Hepatocyte (in vitro differentiated cells): ENCODE measurements around the gene ERFE. TPM values are rescaled to one million over a fixed set of nuclear protein-coding genes. Genes with fewer than 3 reads are reported as not detected.

ENCODE experiments used
- DNase-seq: peaks from one replicate; pipeline ENCODE4 v3.0.0-alpha.2; 2016; ENCODE audit warnings: low spot score
- H2AFZ ChIP-seq: fragments of 200-600 bp; sonication (generic); 2 replicates; pipeline ENCODE4 v1.6.0; 2016; ENCODE audit warnings: antibody characterized with exemption, mild to moderate bottlenecking
- H3K27ac ChIP-seq: fragments of 200-600 bp; sonication (generic); 2 replicates; pipeline ENCODE4 v1.5.1; 2016; ENCODE audit warnings: mild to moderate bottlenecking
- H3K27me3 ChIP-seq: fragments of 200-600 bp; sonication (generic); 2 replicates; pipeline ENCODE4 v1.6.1; 2016
- H3K36me3 ChIP-seq: fragments of 200-600 bp; sonication (generic); replicated peaks from 2 replicates; pipeline ENCODE4 v1.5.1; 2016; ENCODE audit warnings: low read depth; ENCODE audit not compliant: insufficient read depth
- H3K4me1 ChIP-seq: fragments of 200-600 bp; sonication (generic); 2 replicates; pipeline ENCODE4 v1.5.1; 2016; ENCODE audit warnings: mild to moderate bottlenecking, moderate library complexity; ENCODE audit not compliant: insufficient read depth
- H3K4me2 ChIP-seq: fragments of 200-600 bp; sonication (generic); 2 replicates; pipeline ENCODE4 v1.6.0; 2016
- H3K4me3 ChIP-seq: fragments of 200-600 bp; sonication (generic); 2 replicates; pipeline ENCODE4 v1.5.1; 2016; ENCODE audit warnings: mild to moderate bottlenecking
- H3K79me2 ChIP-seq: fragments of 200-600 bp; sonication (generic); 2 replicates; pipeline ENCODE4 v1.6.0; 2017; ENCODE audit warnings: mild to moderate bottlenecking
- H3K9me2 ChIP-seq: fragments of 200-600 bp; sonication (generic); replicated peaks from 2 replicates; pipeline ENCODE4 v1.6.0; 2017; ENCODE audit warnings: mild to moderate bottlenecking; ENCODE audit not compliant: insufficient read depth
- H3K9me3 ChIP-seq: fragments of 200-600 bp; sonication (generic); 2 replicates; pipeline ENCODE4 v1.5.1; 2016; ENCODE audit warnings: low read depth, mild to moderate bottlenecking
- H4K20me1 ChIP-seq: fragments of 200-600 bp; sonication (generic); 2 replicates; pipeline ENCODE4 v1.6.0; 2016; ENCODE audit warnings: mild to moderate bottlenecking; ENCODE audit not compliant: insufficient read depth, poor library complexity, severe bottlenecking
- EZH2 ChIP-seq: fragments of 200-600 bp; sonication (generic); IDR thresholded peaks from 2 replicates; pipeline ENCODE4 v1.6.1; 2016; ENCODE audit warnings: antibody characterized with exemption, mild to moderate bottlenecking, borderline replicate concordance
- EZH2phosphoT487 ChIP-seq: fragments of 200-600 bp; sonication (generic); IDR thresholded peaks from one replicate; pipeline ENCODE4 v1.6.1; 2018; ENCODE audit warnings: antibody characterized with exemption, mild to moderate bottlenecking, low read depth, moderate library complexity; ENCODE audit not compliant: unreplicated experiment, severe bottlenecking
- WGBS: methylation state at CpG from one replicate; pipeline ENCODE4 v1.1.6; 2016; ENCODE audit warnings: low lambda C conversion rate; ENCODE audit errors: missing lambda C conversion rate; 5-methylcytosine and 5-hydroxymethylcytosine counted together
- polyA plus RNA-seq: library from polyadenylated mRNA; unstranded; fragments of >200 nt; fragmentation: Nextera tagmentation; extraction: Ambion mirVana; gene quantifications from 2 replicates; pipeline ENCODE4 v1.2.1, GENCODE V29; 2016
- total RNA-seq: library from RNA; depleted of rRNA; stranded (reverse); fragments of >200 nt; gene quantifications from 2 replicates; pipeline ENCODE4 v1.2.3, GENCODE V29; 2014
- TF ChIP-seq, protein P1 (sequence below): fragments of 200-600 bp; sonication (generic); IDR thresholded peaks from 2 replicates; pipeline ENCODE4 v1.5.1; 2016; ENCODE audit warnings: antibody characterized with exemption, mild to moderate bottlenecking; ENCODE audit not compliant: poor library complexity

ERFE gene
- total and polyA plus RNA-seq, 2 experiments from 2014 or later, result 0.27 to 0.30 TPM

DNA sequence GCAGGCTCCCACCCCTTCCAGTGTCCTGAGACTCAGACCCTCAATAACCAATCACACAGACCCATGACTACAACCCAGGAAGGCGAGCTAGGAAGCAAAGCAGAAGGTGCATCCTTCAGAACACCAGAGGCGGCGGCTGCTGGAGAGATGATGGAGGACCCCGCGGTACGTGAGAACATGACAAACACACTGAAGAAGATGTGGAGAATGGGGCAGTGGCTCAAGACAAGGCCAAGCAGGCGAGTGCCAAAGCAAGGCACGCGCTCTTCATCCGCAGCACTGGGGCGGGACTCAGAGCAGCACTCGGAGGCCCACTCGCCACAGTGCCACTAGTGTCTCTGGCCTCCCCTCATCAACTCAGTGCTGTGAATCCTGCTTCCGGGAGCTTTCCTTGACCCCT, 13.7 kb downstream of the ERFE start:
- Histone ChIP-seq H4K20me1 (no peaks in the 10 kb centered on the region), H3K9me2 (no peaks in the 10 kb centered on the region), H3K4me3 (no peak overlapping the region), H3K27me3 (no peaks in the 10 kb centered on the region), H2AFZ (no peak overlapping the region), H3K4me2 (no peak overlapping the region), H3K4me1 (peaks cover 11% of the 10 kb centered on the region), H3K9me3 (no peaks in the 10 kb centered on the region), H3K27ac (no peak overlapping the region), H3K36me3 (no peaks in the 10 kb centered on the region), H3K79me2 (no peaks in the 10 kb centered on the region)
- 93% methylated on average over 14 of the region's 14 CpGs for WGBS
- TF ChIP-seq EZH2 (no peak), EZH2phosphoT487 (no peak)
- TF ChIP-seq, protein P1, sequence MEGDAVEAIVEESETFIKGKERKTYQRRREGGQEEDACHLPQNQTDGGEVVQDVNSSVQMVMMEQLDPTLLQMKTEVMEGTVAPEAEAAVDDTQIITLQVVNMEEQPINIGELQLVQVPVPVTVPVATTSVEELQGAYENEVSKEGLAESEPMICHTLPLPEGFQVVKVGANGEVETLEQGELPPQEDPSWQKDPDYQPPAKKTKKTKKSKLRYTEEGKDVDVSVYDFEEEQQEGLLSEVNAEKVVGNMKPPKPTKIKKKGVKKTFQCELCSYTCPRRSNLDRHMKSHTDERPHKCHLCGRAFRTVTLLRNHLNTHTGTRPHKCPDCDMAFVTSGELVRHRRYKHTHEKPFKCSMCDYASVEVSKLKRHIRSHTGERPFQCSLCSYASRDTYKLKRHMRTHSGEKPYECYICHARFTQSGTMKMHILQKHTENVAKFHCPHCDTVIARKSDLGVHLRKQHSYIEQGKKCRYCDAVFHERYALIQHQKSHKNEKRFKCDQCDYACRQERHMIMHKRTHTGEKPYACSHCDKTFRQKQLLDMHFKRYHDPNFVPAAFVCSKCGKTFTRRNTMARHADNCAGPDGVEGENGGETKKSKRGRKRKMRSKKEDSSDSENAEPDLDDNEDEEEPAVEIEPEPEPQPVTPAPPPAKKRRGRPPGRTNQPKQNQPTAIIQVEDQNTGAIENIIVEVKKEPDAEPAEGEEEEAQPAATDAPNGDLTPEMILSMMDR, result no peak
- DNase-seq, result no peak

DNA sequence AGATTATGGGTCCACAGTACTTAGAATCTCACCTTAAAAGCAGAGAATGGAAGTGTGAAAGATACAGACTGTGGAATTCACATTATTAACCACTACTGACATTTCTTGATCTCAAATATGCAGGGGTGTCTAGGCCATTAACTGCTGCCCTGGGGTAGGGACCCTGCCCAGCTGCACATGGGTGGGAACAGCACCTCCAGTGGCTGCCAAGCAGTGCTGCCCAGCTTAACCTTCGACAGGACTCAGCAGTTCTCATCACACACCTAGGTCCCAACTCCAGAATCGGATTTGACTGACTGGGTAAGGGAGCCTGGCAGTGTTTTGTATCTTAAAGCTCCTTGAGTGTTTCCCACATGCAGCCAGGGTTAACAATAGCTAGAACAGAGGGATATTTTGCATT, 14.9 kb downstream of the ERFE start:
- Histone ChIP-seq H3K4me3 (no peak overlapping the region), H3K27me3 (no peaks in the 10 kb centered on the region), H3K4me2 (no peak overlapping the region), H4K20me1 (no peaks in the 10 kb centered on the region), H3K9me3 (no peaks in the 10 kb centered on the region), H3K27ac (no peak overlapping the region), H3K9me2 (no peaks in the 10 kb centered on the region), H3K4me1 (peaks cover 11% of the 10 kb centered on the region), H3K79me2 (no peaks in the 10 kb centered on the region), H3K36me3 (no peaks in the 10 kb centered on the region), H2AFZ (no peak overlapping the region)
- DNase-seq, result no peak
- 91% methylated on average over 2 of the region's 2 CpGs for WGBS
- no peak for TF ChIP-seq EZH2
- TF ChIP-seq, protein P1, result no peak
- no peak for TF ChIP-seq EZH2phosphoT487

DNA sequence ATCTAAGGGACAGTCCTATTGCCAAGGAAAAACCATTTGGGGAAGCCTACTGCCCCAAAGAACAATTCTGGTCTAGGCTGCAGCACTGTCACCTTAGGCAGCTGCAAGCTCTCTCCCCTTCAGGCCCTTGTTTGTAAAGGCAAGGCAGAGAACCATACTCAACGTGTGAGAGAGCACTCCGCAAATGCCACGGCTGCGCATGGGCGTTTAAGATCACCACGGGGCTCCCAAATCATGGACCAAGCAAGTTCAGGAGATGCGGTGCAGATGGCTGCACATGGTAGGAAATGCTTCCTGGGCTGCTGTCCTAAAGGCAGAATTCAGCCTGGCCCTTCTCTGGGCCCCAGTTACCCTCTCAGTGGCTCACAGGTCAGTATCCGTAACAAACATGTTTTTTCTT, 15.5 kb downstream of the ERFE start:
- no peaks in the 10 kb centered on the region for H3K9me2 ChIP-seq
- no peaks in the 10 kb centered on the region for H3K9me3 ChIP-seq
- no peaks in the 10 kb centered on the region for H4K20me1 ChIP-seq
- DNase-seq, result no peak
- no peaks in the 10 kb centered on the region for H3K79me2 ChIP-seq
- H2AFZ ChIP-seq, result no peak overlapping the region
- no peak overlapping the region for H3K27ac ChIP-seq
- no peak overlapping the region for H3K4me3 ChIP-seq
- TF ChIP-seq EZH2phosphoT487, result no peak
- H3K4me2 ChIP-seq, result no peak overlapping the region
- WGBS, result 95% methylated on average over 8 of the region's 8 CpGs
- no peaks in the 10 kb centered on the region for H3K27me3 ChIP-seq
- no peaks in the 10 kb centered on the region for H3K36me3 ChIP-seq
- peaks cover 11% of the 10 kb centered on the region for H3K4me1 ChIP-seq

DNA sequence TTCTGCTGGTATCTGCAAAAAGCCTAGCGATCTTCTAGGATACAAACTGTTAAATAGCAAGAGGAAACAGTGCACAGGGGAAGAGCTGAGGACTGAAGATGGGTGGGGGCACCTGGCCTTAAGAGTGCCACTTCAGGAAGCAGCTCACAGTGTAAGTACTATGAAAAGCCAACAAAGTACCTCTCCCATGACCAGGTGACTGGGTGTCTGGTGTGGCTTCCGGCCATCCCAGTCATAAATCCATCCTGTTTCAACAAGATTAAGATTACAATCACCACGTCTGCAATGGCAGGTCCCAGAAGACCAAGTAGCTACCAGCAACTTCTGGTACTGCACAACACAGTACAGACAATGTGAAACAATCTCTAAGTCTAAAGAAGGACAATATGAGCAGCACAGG, 15.9 kb downstream of the ERFE start:
- H2AFZ ChIP-seq, result no peak overlapping the region
- H3K36me3 ChIP-seq, result no peaks in the 10 kb centered on the region
- H3K9me2 ChIP-seq, result no peaks in the 10 kb centered on the region
- no peaks in the 10 kb centered on the region for H4K20me1 ChIP-seq
- TF ChIP-seq, protein P1, result no peak
- no peak for TF ChIP-seq EZH2
- TF ChIP-seq EZH2phosphoT487, result no peak
- H3K9me3 ChIP-seq, result no peaks in the 10 kb centered on the region
- H3K4me2 ChIP-seq, result no peak overlapping the region
- no peaks in the 10 kb centered on the region for H3K79me2 ChIP-seq
- H3K27ac ChIP-seq, result no peak overlapping the region
- H3K27me3 ChIP-seq, result no peaks in the 10 kb centered on the region
- peaks cover 9% of the 10 kb centered on the region for H3K4me1 ChIP-seq
- DNase-seq, result no peak
- no peak overlapping the region for H3K4me3 ChIP-seq
- 75% methylated on average over 3 of the region's 3 CpGs for WGBS
